ENCODE measurements around the gene CCDC78. TPM values are rescaled to one million over a fixed set of nuclear protein-coding genes. Genes with fewer than 3 reads are reported as not detected.
"Not testable (repeated sequence)": the region's sequence is repeated elsewhere in the genome, so short reads cannot be mapped to it uniquely, and the experiment has no call there.

The CCDC78 gene
- polyA plus RNA-seq, 3 donors = 2.5 to 4.8 (median 3.6) TPM

DNA sequence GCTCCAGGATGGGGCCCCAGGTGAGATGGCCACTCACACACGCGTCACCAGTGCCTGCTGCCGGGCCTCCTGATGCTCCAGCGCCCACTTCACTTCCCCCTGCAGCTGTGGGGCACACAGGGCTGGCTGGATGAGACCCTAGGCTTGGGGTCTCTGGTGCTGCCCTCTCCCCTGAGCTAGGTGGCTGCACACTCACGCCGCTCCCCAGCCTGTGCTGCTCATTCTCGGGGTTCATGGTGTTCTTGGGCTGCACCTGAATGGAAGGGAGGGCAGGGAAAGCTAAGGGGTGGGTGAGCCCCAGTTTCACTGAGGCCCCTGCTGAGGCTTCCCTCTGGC is 1.2 kb downstream of the CCDC78 start:
- no peak for DNase-seq

DNA sequence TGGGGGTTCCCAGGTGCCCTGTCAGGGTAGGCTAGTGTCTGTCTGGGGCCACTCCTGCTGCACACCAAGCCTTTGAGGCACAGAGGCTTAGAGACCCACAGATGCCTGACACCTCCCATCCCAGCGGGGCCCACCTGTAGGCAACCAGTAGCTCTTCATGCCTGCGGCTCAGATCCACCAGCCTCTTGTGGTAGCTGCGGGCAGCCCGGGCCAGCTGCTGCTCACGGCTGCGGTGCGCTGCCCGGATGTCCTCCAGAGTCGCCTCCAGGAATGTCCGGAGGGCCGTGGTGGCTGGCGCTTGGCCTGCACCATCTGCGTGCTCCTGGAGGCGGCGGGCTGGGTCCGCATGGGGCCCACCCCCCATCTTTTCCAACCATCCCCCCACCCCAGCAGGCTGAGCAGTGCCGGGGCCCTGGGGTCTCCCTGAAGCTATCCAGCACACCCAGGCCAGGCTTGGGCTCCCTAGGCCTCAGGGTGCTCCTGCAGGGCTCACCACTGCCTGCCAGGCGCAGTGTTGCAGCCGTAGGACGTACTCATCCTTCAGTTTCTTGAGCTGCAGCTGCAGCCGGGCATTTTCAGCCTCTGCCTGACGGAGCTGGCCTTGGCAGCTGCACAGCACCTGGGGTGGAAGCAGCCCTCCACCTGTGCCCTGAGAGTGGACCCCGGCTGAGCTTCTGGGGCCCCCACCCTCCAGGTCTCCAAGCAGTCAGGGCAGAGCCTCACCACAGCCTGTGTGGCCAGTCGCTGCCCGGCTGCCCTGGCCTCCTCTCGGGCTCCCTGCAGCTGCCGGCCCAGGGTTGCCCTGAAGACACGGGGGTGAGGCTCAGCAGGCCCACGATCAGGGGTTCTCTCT is 1.8 kb downstream of the CCDC78 start:
- no peak for DNase-seq

DNA sequence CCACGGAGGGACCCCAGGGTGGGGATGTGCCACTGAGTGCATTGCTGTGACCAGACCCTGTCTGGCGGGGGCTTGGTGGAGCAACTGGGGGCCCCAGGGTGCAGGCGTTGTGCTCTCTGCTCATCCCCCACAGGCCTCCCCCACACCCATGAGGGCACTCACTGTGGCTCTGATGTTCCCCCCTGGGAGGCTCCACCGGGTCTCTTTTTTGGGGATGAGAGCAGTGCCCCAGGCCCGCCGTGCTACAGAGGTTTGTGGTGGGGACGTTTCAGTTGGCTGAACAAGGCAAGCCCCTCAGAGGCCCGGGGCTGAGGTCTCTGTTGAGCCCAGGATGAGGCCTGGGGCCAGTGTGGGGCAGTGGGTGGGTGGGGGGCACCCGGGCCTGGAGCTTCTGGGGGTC is 2.5 kb downstream of the CCDC78 start:
- DNase-seq = no peak

DNA sequence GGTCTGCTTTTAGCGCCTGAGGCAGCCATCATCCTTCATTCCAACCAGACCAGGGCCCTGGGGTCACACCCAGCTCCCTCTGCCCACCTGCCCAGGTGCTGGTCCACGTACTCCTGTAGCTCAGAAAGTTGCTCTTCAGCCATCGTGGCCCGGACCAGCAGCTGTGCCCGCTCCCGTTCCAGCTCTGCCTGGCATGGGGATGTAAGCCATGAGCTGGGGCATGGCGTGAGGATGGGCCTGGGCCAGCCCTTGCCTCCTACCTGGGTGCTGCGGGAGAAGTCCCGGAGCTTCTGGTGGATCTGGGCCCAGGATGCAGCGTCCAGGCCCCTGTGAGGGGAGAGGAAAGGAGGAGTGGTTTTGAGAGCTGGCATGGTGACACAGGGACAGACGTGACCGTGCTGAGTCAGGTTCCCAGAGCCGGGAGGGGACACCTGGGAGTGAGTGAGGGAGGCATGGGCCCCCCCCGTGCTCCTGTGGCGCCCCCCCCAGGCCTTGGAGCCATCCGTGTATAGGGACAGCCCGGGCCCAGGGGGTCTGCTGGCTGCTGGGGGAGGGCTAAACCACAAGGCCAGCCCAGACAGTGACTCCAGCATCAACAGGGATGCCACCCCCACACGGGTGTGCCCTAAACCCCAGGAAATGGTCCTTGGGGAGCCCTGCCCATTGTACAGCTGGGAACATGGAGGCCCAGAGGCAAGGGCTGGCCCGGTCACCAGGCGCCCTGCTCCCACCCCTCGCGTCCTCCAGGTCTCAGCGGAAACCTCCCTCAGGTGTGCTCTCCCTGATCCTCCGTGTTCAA is 3.2 kb downstream of the CCDC78 start:
- no peak for DNase-seq

DNA sequence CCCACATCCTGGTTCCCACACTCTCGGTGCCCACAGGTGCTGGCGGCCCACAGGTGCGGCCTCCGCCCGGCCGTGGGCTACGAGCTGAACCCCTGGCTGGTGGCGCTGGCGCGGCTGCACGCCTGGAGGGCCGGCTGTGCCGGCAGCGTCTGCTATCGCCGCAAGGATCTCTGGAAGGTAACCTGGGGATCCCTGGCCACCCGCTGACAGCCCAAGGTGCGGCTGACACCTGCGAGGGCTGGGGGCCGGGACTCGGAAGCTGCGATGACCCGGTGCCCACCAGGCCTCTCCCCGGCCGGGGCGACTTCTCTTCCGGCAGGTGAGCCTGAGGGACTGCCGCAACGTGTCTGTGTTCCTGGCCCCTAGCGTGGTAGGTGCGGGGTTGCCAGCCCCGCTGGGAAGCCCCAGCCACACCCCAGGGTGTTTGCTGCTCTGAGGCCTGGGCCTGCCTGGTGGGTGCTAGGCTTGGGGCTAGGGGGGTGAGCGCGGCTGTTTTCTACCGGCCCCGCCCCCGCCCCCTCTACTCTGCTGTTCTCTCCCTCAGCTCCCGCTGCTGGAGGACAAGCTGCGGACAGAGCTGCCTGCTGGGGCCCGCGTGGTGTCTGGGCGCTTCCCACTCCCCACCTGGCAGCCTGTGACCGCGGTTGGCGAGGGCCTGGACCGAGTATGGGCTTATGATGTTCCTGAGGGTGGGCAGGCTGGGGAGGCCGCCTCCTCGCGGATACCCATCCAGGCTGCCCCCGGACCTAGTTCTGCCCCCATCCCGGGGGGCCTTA is 4.3 kb downstream of the CCDC78 start:
- DNase-seq = no peak

DNA sequence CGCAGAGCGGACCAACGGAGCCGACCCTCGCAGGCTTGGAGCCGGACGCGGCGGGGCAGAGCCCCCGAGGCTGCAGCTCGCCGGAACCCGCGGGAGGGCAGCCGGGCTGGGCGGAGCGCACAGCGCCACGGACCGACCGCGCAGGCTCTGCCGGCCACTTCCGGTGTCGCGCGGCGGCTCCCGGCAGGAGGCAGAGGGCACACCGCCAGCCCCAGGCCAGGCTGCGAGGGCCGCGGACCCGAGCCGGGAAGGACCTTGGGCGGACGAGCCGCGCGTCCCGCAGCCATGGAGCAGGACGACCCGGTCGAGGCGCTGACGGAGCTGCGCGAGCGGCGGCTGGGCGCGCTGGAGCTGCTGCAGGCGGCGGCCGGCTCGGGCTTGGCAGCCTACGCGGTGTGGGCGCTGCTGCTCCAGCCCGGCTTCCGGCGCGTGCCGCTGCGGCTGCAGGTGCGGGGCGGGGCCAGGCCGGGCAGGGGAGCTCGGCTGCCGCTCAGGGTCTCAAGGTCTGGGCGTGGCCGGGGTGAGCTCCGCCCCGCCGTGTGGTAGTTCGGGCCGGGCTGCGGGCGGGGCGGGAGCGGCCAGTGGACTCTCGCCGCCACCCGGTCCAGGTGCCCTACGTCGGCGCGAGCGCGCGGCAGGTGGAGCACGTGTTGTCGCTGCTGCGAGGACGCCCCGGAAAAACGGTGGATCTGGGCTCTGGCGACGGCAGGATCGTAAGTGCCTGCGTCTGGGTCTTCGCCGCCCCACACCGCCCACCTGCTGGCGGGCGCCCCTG is 5.1 kb downstream of the CCDC78 start, which contains the start of gene ANTKMT:
ANTKMT (plus strand) TSS at position 157 of the 775 bp plus-strand sequence; CDS start at position 286, 129 bp downstream.
- DNase-seq = peak; percentile 79

DNA sequence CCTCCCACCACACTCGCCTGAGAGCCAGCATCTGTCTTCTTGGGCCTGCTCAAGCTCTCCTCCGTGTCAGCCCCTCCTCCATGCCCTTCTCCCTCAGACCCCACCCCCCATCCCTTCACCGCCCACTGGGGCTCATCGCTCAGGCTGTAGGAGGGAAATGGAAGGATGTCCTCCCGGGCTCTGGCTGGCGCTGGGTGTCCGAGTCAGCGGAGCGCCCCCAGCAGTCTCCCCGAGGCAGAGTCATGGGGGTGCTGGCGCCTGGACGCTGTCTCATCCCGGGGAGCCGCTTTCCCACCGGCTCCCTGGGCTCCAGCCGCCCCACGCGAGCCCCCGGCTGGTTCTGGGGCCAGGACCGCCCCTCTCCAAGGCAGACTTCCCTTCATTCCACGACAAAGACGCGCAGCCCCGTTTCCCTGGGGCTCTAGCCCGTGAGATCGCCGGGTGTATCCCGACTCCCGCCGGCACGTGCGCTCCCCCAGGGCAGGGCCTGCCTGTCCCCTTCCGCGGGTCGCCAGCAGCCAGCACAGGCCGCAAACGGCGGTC is 5.7 kb downstream of the CCDC78 start:
- peak; percentile 71 for DNase-seq

DNA sequence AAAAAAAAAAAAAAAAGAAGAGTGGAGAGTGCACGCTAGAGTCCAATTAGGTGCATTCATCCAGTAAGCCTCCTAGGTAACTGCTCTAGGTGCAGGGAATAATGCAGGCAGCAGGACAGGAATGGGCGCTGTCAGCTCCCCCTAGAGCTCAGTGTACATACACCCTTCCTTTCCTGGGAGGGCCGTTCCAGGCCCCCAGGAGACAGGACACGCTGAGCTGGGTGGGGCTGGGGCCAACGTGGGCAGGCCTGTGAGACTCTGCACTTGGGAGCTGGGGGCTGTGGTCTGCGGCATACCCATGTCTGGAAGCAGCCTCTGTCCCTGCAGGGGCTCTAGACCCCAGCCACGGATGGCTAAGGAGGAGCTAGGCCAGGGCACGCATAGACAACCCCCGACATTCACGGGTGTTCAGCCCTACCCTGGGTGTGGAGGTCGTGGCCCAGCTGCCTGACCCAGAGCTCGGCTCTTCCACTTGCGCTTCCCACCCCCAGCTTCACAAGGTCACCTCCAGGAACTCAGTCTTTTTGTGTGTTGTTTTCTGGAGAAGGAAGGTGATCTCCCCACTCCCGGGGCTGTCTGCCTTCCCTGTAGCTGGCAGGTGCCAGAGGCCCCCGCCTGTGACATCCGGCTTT is 6.3 kb downstream of the CCDC78 start:
- no peak for DNase-seq

DNA sequence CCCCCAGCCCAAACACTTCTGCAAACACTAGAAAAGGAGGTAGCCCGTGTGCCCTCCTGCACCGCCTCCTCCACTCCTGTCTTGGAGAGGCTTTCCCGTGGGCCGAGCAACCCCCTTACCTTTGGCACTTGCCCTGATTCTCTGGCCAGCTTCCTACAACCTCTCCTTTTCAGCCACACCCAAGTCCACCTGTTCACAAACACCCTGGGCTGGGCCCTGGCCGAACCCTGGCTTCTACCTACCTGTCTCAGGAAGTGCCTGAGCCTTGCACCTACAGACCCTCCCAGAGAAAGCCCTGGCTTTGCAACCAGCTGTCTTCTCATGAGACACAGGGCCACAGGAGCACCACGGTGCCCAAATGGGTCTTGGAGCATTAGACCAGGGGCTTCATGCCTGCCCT is 7.3 kb downstream of the CCDC78 start:
- no peak for DNase-seq

DNA sequence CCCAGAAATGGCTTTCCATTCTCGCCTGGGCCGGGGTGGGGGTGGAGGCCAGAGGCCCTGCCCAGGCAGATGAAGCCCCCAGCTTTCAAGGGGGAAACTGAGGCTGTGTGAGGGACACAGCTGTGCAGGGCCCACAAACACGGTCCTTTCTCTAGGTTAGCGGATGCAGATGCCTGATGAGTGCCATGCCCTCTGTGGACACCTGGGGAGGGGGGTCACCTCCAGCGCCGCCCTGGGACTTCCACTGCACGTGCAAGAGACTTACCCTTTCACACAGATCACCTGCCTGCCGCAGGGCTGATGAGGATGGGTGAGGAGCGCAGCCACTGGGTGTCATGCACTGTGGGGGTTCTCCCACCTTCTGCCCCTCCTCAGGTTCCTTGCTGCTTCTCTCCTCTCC is 7.9 kb downstream of the CCDC78 start:
- no peak for DNase-seq

DNA sequence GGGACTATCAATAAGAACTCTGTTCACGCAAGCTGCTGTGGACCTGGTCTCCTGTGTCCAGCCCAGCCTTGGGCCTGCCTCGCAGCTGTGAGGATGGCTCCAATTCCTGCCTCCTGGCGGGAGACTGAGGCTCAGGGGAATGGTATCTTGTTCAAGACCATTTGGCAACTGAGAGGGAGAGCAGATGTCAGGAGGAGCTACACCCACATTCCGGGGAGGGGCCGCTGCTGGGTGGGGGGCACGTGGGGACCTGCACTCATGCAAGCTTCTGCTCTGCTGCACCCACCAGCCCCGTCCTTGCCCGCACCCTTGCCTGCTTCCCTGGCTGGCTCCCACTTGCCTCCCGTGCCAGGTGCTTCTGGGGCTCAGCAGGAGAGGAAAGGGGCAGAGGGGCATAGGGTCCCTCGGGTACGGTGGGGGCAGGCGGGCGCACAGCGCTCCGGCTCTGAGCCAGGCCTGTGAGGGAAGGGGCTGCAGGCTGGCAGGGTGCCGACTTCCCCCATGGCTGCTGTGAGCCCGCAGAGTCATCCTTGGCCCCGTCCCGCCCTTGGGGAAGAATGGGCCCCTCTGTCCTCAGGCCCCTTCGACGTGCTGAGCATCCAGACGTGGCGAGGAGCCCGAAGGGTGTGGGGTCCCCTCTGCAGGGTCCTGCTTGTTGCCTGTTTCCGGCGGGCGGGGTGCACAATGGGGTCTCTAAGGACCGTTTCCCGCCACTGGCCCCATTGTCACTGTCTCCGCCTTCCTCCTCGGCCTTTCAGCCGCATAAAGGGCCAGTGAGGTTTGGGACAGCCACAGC is 8.6 kb downstream of the CCDC78 start:
- DNase-seq = no peak

DNA sequence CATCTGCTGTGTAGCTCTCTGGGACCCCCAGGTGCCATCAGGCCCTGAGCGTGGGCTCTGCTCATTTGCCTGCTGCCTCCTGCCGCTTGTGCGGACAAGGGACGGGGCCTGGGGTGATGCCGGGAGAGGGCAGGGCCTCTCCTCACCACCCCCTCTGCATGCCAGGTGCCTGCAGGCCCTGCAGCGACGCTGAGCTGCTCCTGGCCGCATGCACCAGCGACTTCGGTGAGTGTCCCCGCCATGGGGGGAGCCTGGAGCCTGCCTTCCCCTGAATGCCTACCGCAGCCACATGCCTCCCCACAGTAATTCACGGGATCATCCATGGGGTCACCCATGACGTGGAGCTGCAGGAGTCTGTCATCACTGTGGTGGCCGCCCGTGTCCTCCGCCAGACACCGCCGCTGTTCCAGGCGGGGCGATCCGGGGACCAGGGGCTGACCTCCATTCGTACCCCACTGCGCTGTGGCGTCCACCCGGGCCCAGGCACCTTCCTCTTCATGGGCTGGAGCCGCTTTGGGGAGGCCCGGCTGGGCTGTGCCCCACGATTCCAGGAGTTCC is 9.4 kb downstream of the CCDC78 start:
- no peak for DNase-seq

DNA sequence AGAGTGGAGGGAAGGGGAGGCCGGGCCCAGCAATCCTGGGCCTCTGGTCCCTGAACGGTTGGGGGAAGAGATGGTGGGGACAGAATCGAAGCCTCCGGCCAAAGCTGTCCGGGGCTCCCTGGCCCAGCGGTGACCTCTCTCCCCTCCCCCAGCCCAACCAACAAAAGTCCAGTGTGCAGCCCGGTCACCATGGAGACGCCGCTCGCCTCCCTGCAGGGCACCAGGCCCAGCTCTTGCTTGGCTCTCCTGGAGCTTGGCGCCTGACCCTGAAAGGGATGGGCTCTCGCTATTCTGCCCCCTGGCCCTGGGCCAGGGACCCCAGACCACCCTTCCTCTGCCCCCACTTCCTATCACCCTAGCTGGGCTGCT is 10.1 kb downstream of the CCDC78 start:
- no peak for DNase-seq

DNA sequence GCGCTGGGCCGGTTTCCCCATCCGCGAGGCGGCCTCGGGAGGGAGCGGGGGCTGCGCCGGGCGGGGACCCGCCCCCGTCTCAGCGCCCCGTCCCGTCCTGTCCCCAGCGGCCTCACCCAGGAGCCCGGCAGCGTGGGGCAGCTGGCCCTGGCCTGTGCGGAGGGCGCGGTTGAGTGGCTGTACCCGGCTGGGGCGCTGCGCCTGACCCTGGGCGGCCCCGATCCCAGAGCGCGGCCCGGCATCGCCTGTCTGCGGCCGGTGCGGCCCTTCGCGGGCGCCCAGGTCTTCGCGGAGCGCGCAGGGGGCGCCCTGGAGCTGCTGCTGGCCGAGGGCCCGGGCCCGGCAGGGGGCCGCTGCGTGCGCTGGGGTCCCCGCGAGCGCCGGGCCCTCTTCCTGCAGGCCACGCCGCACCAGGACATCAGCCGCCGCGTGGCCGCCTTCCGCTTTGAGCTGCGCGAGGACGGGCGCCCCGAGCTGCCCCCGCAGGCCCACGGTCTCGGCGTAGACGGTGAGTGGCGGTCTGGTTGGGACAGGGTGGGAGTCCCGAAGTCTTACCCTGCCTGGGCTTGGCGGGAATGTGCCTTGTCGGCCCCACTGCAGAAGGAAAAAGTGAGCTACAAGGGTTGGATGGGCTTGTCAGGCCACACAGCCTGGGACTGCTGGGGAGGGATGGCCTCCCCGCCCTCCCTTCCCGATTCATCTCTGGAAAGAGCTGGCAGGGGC is 10.6 kb downstream of the CCDC78 start:
- DNase-seq = no peak

DNA sequence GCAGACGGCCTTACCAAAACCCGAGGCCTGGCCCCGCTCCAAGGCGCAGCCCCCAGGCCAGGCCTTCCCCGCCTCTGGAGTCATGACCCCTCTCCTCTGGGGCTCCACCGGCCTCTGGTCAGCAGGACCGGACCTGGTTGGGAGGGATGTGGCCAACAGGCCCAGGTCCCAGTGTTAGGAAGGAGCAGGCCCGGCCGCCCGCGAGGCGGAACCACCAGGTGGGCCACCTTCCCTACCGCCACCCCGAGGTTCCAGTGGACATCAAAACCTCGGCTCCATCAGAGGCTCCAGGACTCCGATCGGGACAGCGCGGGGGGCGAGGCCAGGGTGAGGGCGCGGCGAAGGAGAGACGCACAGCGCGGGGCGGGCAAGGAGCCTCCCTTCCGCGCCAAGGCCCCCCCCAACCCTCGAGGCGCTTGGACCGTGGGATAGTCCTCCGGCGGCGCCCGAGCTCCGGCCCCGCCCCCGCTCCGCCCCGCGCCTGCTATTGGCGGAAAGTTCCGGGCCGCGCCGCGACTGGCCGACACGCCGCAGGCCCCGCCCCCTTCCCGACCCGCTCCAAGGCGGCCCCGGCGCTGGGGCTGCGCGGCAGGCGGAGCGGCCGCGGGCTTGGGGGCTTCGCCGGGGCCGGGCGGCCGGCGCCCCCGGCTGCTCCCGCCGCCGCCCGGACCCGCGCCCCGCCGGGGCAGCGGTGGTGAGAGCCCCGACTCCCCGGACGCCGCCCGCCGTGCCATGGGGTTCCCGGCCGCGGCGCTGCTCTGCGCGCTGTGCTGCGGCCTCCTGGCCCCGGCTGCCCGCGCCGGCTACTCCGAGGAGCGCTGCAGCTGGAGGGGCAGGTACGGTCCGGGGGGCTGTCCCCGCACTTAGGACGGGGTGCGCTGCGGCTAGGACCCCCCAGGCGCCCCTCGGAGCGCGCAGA is 11.4 kb downstream of the CCDC78 start, which contains the start of gene METRN:
METRN (plus strand) TSS at position 561 of the 919 bp plus-strand sequence; CDS start at position 733, 172 bp downstream.
- DNase-seq = peak; percentile 86

DNA sequence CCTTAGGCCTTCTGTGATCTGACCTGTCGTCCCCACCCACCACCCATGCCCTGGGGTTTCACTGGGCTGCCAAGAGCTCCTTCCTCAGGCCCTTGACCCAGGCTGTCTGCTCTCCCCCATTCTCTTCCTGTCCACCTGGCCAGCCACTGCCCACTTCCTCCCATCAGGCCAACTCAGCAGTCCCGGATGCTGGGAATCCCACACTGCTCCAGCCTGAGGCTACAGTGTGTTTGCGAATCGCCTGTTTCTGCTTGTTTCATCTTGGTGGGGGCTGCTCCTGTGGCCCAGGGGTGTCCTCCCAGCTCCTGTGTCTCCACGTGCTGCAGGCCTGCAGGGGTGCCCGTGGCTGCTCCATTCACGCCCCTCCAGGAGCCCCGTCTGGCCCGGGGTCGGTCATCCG is 12.2 kb downstream of the CCDC78 start:
- no peak for DNase-seq

DNA sequence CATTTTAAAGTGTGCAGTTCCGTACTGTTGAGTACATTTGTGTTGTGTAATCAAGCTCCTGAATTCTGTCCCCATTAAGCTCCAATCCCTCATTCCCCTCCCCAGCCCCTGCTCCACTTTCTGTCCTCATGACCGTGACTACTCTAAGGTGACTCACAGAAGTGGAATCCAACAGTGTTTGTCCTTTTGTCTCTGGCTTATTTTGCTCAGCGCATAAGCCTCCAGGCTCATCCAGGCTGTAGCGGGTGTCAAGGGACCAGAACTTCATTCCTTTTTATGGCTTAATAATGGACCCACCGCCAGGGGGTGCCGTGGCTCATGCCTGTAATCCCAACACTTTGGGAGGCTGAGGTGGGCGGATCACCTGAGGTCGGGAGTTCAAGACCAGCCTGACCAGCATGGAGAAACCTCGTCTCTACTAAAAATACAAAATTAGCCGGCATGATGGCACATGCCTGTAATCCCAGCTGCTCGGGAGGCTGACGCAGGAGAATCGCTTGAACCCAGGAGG is 13.4 kb downstream of the CCDC78 start:
- DNase-seq = not testable (repeated sequence)

All from renal pelvis (tissue), 4 donors.